AG08395 (cell line): ENCODE measurements around the gene HPS4.
A peak's percentile ranks its signal among the peaks of the same experiment; 100 is the strongest.
"Not testable (repeated sequence)": the region's sequence is repeated elsewhere in the genome, so short reads cannot be mapped to it uniquely, and the experiment has no call there.

Experiments used
- DNase-seq: peaks from one replicate; pipeline ENCODE4 v3.0.0; 2012; ENCODE audit warnings: mixed read lengths, low spot score

HPS4 gene

DNA sequence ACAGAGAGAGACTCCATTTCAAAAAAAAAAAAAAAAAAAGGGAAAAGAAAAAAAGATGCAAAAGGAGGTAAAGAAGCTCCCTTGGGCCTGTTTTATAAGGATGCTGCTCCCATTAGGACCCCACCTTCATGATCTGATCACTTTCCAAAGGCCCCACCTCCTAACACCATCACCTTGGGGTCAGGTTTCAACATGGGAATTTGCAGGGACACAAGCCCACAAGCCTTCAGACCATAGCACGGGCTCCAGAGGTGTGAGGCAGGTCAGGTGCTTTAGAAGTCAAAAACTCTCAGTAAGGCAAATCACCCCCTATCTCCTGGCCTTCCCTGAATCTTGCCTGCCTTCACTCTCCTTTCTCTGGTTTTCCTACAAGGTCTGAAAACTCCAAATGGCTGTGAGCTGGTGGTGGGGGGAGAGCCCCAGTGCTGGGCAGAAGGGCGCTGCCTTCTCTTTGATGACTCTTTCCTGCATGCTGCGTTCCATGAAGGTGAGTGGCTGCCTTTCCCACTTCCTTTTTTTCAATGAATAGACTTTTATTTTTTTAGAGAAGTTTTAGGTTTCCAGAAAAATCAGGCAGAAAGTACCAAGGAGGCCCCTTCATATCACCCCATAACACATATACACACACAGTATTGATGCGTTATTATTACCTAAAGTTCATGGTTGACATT lies 41.4 kb downstream of the HPS4 start:
- no peak for DNase-seq

DNA sequence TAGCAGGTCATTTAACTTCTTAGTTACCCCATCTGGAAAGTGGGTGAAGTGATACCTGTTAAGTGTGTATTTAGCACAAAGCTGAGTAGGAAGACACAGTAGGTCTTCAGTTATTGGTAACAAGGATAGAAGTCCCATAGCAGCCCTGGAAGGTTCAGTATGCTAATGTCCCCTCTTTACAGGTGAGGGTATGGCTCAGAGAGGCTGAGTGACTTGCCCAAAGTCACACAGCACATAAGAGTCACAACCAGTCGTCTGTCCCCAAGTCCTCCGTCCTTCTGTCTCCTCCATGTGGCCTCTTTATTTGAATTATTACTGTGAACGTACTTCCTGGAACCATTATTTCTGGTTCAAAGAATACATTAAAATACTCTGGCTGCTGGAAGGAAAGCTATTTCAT lies 44.0 kb downstream of the HPS4 start:
- DNase-seq, result no peak

DNA sequence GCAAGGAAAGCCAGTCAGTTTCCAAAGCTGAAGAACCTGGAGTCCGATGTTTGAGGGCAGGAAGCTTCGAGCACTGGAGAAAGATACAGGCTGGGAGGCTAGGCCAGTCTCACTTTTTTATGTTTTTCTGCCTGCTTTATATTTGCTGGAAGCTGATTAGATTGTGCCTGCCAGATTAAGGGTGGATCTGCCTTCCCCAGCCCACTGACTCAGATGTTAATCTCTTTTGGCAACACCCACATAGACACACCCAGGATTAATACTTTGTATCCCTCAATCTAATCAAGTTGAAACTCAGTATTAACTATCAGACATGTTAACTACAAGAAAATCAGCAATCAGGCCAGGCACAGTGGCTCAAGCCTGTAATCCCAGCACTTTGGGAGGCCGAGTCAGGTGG lies 44.8 kb downstream of the HPS4 start:
- DNase-seq, result not testable (repeated sequence)

DNA sequence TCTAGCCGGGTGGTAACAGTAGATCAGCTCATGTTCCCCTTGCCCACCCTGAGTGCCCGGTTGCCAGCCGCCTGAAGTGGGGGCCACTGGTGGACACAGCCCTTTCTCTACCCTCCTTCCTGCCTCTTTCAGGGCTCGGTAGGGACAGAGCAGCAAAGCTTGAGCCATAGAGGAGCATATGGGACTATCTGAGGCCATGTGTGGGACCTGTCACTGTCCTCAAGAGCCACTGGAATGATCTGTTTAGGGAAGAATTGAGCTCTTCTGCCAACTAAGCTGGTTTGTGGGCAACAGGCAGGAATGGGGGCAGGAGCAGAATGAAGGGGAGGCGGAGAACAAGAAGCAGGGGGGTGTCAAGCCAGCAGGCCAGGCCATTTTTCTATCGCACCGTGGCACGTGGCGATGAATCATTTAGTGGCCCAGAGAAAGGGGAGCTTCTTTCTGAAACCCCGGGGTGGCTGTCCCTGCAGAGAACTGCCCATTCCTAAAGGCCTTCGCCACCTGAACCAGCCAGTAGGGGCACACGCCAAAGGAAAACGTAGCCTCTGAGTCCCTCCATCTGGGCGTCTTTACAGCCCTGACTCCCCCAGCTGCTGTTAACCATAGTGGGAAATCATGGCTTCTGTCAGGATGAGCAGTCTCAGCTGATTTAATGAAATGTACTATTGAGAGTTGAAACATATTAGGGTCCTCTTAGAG lies 45.7 kb downstream of the HPS4 start:
- DNase-seq, result no peak

DNA sequence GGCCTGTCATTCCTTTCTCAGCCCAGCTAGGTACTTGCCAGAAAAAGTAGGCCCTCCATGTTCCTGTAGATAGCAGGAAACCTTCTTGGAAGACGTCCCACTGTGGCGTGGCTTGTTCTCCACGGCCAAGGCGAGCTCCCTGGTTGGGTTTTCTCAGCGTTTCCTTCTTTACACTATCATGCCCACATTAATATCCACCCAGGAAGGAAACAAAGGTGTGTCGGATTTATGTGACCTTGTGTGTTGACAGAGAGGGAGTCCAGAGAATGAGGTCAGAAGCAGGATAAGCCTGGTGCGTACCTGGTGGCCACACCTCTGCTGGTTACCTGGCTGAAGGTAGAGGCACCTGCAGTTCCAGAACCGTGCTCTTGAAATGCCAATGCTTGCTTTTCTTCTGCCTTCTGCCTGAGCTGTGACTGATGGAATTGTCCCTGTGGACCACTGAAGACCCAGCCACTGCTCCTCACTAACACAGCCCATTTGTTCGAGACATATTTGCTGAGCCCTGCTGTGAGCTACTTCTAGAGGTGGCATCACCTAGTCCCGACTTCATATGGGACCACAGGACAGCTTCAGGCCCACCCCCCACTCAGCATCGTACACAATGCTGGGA lies 46.6 kb downstream of the HPS4 start:
- DNase-seq, result no peak

DNA sequence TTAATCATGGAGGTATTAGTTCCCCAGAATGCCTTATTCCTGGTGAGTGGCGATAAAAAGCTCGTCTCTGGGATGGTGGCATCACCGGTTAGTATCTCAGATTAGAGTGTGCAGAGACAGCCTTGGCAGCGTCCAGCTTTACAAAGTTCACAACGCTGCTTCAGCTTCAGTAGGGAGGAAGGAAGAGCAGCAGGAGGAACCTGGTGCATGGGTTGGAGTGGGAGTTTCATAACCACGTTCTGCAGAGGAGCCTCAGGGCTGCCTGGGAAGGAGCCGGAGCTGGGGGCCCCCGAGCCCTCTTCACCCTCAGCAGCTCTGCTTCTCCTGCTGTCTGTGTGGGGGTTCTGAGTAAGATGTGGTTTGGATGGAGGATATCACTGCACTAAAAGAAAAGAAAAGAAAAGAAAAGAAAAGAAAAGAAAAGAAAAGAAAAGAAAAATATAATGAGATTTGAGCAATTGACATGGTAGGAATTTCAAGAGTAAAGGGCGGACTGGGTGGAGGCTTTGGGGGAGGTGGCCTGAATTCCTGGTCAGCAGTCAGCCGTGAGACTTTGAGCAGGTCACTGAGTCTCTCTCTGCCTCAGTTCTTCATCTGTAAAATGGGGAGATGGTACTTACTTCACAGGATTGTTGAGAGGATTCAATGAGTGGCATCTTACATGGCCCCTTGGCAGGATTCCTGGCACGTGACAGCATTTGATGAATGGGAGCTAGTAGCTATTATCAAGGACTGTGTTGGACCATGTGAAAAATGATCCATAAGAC lies 48.1 kb downstream of the HPS4 start:
- DNase-seq, result no peak

DNA sequence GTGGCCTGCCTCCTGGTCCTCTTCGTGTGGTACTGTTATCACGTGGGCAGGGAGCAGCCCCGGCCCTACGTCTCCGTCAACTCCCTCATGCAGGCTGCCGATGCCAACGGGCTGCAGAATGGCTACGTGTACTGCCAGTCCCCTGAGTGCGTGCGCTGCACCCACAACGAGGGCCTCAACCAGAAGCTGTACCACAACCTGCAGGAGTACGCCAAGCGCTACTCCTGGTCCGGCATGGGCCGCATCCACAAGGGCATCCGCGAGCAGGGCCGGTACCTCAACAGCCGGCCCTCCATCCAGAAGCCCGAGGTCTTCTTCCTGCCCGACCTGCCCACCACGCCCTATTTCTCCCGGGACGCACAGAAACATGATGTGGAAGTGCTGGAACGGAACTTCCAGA lies 49.8 kb downstream of the HPS4 start:
- DNase-seq, result no peak

DNA sequence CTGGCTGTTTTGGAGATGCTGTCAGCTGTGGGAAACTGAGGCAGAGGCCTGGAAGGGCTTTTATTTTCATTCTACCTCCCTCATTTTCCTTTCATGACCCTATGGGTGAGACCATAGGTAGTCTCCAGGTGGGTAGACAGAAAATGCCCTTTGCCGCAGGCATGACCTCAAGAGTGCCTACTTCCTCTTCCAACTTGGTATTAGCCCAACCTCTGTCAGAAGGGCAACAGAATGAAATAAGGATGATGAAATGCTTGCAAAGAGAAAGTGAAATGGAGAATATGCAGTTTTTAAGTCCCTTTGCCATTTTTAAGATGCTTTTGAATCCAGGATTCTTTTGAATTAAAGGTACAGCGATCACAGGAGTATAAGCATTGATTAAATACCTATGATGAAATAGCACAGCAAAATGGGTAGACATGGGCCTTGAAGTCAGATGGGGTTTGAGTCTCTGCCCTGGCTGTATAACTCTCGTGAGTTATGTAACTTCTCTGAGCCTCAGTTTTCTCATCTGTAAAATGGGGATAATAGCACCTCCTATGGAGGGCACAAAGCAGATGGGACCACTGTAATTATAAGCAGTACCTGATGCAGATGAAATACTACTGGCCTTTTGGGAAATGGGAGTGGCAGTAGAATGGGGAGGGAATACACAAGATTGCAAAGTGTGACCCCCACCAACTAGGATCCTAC lies 50.8 kb downstream of the HPS4 start:
- no peak for DNase-seq

DNA sequence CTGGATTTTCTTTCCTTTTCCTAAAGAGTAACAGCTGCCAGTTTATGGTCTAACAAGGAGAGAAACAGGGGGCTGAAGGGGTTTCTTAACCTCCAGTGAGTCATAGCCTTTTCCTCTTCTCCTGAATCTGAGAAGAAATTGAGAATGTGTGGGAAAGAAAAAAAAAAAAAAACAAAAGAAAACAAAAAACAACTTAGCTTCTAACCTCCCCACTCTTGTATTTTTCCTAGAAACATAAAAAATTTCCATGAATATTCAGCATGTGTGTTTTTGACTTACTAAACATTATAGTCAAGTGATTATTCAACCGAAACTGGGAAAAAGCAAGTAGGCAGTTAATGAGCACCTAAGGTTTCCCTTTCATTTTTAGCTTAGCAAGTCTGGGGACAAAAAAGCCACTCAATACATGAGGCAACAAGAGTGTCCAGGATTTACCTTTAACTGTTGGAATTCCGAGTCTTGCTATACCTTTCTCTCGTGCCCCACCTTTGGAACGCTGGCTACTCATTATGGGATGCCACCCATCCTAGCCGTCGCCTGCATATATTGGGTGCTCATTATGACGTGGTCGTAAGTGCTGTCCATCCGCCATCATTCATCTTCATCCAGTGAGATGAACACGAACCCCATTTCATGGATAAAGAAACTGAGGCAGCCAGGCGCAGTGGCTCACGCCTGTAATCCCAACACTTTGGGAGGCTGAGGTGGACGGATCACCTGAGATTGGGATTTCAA lies 52.2 kb downstream of the HPS4 start:
- DNase-seq, result no peak

DNA sequence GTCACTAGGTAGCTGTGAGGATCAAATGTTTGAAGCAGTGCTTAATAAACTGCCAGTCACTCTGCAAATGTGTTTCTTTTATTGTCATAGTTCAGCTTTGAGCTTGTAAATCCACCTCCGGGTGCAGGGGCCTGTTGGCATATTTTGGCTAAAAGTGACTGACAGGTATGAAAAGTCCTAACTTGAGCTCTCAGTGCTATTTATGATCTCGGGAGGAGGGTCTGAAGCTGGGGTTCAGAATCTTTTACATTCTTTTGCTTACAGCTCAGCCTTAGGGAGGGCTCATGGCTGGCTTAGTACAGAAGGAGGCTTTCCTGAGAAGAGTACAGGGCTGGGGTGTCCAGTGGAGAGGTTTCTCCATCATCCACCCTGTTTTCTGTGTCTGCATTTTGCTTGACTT lies 53.0 kb downstream of the HPS4 start:
- DNase-seq, result no peak

DNA sequence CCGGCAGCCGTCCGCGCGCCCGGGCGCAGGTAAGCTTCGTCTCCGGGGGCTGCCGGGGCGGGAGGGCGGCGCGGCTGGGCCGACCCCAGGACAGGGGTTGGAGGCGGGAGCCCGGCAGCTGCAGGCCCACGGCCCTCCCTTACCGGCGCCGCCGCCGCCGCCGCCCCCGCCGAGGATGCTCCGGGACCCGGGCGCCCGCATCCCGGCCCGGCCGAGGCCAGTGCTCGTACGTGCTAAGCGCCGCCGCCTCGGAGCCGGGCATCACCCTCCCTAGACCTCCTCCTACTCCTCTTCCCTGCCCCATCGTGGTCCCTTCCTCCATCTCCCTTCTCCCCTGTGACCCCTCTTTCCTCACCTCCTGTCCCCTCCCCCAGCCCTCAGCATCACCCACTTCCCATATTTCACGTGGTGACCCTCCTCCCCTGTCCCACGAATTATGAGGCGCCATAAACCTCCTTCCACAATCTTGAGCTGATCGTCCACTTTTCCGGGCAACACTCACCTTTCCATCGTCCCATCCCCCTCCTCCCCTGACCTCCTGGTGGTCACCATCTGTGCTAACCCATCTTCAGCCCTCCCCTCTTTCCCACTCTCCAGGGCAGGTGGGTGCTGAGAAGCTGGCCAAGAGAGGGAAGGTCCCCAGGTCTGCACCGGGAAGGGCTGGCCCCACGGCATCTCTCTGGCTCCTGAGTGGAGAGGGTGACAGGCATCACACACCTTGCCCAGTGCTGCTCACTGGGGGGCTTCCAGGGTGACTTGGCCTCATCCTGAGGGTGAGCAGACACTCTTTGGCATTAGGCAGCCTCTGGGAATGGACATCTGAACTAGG lies 53.9 kb downstream of the HPS4 start:
- DNase-seq, result no peak

DNA sequence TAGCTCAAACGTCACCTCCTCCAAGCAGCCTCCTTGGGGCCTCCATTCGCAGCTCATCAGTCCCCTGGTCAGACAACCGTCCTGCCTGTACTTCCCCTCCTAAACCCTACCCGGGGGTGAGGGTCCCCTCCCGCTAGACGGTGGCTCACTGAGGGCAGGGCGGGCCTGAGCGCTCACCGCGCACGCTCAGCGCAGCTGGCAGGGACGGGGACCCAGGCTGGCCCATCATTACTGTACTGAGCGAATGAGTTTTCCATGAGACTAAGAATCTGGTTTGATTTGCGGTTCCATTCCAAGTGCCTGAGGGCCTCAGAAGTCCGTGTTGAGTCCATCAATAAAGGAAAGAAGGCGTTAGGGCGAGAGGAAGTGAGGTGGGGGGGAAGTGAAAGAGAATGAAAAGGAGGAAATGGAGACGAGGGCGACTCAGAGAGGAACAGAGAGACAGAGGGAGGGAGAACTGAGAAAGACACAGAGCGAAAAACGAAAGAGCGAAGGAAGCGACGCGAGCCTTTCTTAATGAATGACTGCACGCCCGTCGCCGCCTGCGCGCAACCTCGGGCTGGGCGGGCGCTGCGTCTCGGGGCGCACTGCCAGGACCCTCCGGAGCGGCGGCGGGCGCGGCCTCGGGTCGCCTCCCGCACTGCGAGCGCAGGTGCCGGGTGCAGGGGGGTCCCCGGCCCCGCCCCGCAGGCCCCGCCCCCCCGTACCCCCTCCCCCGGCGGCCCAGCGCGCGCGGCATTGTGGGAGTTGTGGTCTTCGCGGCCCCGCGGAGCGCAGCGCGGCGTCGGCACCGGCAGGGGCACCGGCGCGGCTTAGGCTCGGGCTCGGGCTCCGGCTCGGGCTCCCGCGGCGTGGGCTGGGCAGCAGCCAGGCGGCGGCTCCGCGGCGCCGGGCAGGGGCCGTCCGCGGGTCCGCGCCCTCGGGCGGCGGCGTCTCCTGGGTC lies 54.8 kb downstream of the HPS4 start, which contains the start of gene ASPHD2:
ASPHD2 (plus strand) TSS at position 746 of the 943 bp plus-strand sequence. CDS start 4,356 bp downstream, outside the sequence.
- DNase-seq, result peak; percentile 57

DNA sequence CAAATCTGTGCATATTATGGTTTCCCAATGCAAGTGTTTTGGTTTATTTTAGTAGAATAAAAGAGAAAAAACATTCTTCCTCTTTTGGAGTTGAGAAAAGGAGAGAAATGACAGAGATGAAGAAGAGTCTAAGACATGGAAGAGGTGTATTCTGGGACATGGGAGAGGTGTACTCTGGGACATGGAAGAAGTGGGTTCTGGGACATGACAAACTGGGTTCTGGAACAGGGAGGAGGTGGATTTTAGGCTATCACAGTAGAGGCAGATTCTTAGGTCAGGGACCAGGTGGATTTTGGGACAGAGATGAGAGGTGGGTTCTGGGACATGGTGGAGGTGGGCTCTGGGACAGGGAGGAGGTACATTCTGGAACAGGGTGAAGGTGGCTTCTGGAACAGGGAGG lies 56.7 kb downstream of the HPS4 start:
- DNase-seq, result no peak

DNA sequence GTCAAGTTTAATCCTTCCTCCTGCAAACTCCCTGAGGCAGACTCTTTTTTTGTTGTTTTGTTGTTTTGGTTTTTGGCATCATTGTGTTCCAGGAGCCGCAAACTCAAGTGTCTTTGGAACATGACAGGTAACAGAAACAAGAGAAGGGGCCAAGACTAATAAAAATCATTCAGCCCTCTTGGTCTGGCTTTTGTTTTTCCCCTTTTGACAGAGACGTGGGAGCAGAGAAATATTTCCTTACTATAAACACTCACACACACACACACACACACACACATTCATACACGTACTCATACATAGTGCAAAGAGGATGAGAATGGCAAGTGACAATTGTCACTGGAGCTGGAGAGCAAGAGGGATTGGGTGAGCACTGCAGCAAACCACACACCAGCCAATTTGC lies 65.0 kb downstream of the HPS4 start:
- no peak for DNase-seq

DNA sequence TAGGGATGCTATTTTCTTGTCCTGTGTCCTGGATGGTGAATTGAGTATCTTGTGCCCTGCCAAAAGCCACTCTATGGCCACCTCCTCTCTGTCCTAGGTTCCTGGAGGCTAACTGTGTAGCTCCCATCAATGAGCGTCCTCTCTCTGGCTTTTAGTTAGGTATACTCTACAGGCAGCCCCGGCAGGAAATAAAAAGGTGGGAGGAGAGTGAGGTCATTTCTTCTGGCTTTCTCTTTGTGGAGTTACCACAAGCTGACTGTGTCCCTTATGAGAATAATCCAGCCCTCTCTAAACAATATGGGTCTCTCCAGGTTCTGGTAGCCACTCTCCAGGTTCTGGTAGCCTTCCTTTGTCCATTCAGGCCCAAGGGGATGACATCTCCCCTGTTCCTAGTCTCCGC lies 66.2 kb downstream of the HPS4 start:
- DNase-seq, result no peak

DNA sequence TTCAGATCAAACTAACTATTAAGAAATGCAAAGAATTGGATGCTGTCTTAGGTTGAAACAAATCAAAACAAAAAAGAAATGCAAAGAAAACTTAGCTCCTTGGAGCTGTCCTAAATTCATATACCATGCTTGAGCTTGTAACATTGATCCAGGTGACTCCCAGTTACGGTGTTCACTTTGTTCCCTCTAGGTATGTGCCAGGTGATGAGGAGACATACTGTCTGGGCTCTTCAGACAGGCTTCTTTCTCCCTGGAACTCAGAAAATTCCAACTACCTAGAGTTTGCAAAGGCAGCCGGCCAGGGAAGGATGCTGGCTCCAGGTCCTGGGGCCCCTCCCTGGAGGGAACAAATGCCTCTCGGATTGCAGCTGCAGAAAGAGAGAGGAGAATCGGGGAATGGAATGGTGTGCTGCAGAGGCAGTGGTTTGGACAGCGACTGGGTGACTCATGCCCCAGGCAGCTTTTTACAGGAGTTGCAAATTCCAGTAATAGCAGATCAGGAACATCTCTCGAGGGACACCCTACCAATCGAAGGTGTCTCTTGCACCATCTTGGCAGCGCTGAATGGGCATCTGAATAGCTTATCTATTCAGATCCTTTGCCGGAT lies 66.8 kb downstream of the HPS4 start:
- peak; percentile 91 for DNase-seq

DNA sequence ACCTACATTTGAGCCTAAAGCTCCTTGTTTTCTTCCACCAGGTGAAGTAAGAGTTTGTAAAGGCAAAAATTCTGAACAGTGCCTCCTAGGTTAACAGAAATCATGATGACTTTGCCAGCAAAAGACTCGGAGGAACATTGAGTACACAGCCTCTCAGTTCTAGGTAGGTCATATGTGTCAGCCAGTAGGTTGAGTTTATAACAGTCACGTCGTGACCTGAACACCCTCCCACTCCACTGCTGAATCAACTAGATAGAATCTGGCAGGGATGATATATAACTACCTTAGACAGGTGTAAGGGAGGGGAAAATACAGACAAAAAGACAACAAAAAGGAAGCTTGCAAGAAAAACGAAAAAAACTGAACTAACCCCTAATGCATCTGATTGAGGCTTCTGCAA lies 67.3 kb downstream of the HPS4 start:
- DNase-seq, result no peak

DNA sequence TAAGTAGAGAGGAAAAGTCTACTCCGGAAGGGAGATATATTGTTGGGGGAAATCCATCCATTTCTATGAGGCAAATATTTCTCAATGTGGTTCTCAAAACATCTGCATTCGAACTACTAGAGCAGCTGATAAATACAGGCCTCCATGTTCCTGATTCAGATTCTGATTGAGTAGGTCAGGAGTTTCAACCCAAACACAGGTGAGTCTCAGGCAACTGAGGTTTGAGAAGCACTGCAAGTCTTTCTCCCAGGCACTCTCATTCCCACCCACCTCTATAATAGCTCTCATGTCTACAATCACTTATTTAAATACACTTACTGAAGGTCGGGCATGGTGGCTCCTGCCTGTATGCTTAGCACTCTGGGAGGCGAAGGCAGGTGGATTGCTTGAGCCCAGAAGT lies 69.2 kb downstream of the HPS4 start:
- no peak for DNase-seq

DNA sequence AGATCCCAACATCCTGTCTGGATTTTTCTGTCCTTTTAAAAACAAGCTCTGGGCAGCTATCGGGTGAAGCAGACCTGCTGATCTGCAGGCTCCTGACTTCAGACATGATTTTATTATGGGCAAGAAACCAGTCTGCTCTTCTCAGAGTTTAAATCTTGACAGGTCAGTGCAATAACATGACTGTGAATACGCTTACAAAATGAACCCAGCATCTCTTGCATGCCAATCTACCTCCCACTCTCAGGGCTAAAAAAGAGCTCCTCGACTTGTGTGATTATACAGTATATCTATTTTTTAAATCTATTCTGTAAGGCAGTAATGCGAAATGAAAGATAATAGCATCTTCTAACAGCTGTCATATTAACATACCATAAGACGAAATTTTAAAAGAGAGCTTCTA lies 73.2 kb downstream of the HPS4 start:
- DNase-seq, result no peak
